Lung (tissue), 13 donors: ENCODE results near the gene ANKRD30B. TPM values are rescaled to one million over a fixed set of nuclear protein-coding genes. Genes with fewer than 3 reads are reported as not detected.

ENCODE experiments used
- ATAC-seq: fragments of 200-7000 bp; cut with Tn5 transposase; one replicate; pipeline ENCODE4 v1.9.1; 2020; ENCODE audit warnings: moderate number of reproducible peaks; ENCODE audit not compliant: insufficient read depth, low FRiP score
- DNase-seq, 3 donors: peaks; one replicate each; pipeline ENCODE4 v3.0.0-alpha.2; 2013 to 2017
- H3K27ac ChIP-seq, 2 donors: one replicate each; pipeline ENCODE4 v1.5.1; 2013; ENCODE audit warnings: mild to moderate bottlenecking in 2 of 2, moderate library complexity in 2 of 2, control low read depth in 1 of 2, inconsistent platforms in 1 of 2, low read depth in 1 of 2, low read length in 1 of 2
- H3K27me3 ChIP-seq, 3 donors: one replicate each; pipeline ENCODE4 v1.5.1; 2013; ENCODE audit warnings: low read length in 2 of 3; ENCODE audit not compliant: control insufficient read depth in 3 of 3, insufficient read depth in 3 of 3
- H3K36me3 ChIP-seq, 4 donors: one replicate each; pipeline ENCODE4 v1.5.1; 2013; ENCODE audit warnings: low read length in 4 of 4, mild to moderate bottlenecking in 1 of 4, moderate library complexity in 1 of 4; ENCODE audit not compliant: control insufficient read depth in 4 of 4, insufficient read depth in 4 of 4
- H3K4me1 ChIP-seq, 5 donors: one replicate each; pipeline ENCODE4 v1.5.1; 2013; ENCODE audit warnings: low read length in 5 of 5, mild to moderate bottlenecking in 2 of 5, moderate library complexity in 1 of 5; ENCODE audit not compliant: control insufficient read depth in 5 of 5, insufficient read depth in 5 of 5
- H3K4me3 ChIP-seq: one replicate; pipeline ENCODE4 v1.5.1; 2013; ENCODE audit warnings: mild to moderate bottlenecking, control low read depth, moderate library complexity
- H3K9ac ChIP-seq, 2 donors: one replicate each; pipeline ENCODE4 v1.5.1; 2013; ENCODE audit warnings: low read length in 2 of 2, control low read depth in 1 of 2; ENCODE audit not compliant: insufficient read depth in 1 of 2
- H3K9me3 ChIP-seq, 4 donors: one replicate each; pipeline ENCODE4 v1.5.1; 2013; ENCODE audit warnings: low read length in 3 of 4, mild to moderate bottlenecking in 1 of 4, moderate library complexity in 1 of 4; ENCODE audit not compliant: control insufficient read depth in 4 of 4, insufficient read depth in 3 of 4
- WGBS, 2 donors: extraction: QIAGEN DNeasy Blood & Tissue Kit; methylation state at CpG; one replicate each; pipeline ENCODE4 v1.1.7; 2013; 5-methylcytosine and 5-hydroxymethylcytosine counted together
- polyA plus RNA-seq, 2 donors: library from polyadenylated mRNA; stranded (reverse); fragments of 200-250 nt; gene quantifications; one replicate each; pipeline ENCODE4 v1.2.1, GENCODE V29; 2013
- small RNA-seq: library from RNA; depleted of rRNA; stranded (forward); fragments of <200 nt; gene quantifications from one replicate; pipeline ENCODE3, GENCODE V24; 2014; ENCODE audit warnings: low replicate concordance
- total RNA-seq, 2 donors: library from RNA; depleted of rRNA in 1 of 2; stranded (reverse); fragments of >200 nt in 1 of 2; gene quantifications; one replicate each; pipeline ENCODE4 v1.2.1, GENCODE V29; 2014 to 2021
- TF ChIP-seq, protein P1 (sequence below): IDR thresholded peaks from 2 replicates; pipeline ENCODE4 v1.5.1; 2012; ENCODE audit warnings: mild to moderate bottlenecking; ENCODE audit errors: control extremely low read depth, extremely low read depth
- donor health status: control.
- donor health status: control.
- donor health status: Bipolar disorder and iron deficiency.
- donor health status: healthy.
- donor health status: DM: yes; HTN: yes; CAD: no.

The ANKRD30B gene
- total and polyA plus RNA-seq, 4 donors: not detected

DNA sequence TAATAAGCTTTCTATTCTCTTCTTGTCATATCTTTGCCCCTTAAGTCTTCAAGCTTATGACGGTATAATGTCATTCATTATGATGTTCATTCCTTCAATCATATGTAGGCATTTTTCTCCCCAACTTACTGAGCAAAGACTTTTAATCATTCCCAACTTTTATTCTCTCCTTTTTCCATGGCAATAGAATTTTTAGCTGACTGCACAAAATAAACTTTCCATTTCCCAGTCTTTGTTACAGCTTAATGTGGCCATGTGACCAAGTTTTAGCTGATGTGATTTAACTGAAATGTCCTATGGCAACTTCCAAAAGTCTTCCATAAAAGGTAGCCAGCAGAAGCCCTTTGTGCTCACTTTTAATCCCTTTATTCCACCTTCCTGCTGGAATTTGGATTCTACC is 152.5 kb downstream of the ANKRD30B start:
- Histone ChIP-seq H3K36me3 (no peaks in the 10 kb centered on the region), H3K9ac (no peak overlapping the region), H3K9me3 (peaks cover 0 to 13% (median 2%) of the 10 kb centered on the region in 4 donors), H3K4me1 (no peaks in the 10 kb centered on the region), H3K4me3 (no peak overlapping the region), H3K27ac (no peak overlapping the region), H3K27me3 (no peaks in the 10 kb centered on the region)
- ATAC-seq (no peak), DNase-seq (no peak)
- TF ChIP-seq, protein P1, sequence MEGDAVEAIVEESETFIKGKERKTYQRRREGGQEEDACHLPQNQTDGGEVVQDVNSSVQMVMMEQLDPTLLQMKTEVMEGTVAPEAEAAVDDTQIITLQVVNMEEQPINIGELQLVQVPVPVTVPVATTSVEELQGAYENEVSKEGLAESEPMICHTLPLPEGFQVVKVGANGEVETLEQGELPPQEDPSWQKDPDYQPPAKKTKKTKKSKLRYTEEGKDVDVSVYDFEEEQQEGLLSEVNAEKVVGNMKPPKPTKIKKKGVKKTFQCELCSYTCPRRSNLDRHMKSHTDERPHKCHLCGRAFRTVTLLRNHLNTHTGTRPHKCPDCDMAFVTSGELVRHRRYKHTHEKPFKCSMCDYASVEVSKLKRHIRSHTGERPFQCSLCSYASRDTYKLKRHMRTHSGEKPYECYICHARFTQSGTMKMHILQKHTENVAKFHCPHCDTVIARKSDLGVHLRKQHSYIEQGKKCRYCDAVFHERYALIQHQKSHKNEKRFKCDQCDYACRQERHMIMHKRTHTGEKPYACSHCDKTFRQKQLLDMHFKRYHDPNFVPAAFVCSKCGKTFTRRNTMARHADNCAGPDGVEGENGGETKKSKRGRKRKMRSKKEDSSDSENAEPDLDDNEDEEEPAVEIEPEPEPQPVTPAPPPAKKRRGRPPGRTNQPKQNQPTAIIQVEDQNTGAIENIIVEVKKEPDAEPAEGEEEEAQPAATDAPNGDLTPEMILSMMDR: no peak
- 94 to 95% methylated on average over 1 of the region's 1 CpG for WGBS, 2 donors

Small RNA genes lying within 50 kb of the gene (small RNA-seq; reads per million reads assigned to genes)
- gene MIR3156-2 (not detected), gene RNU6-1210P (not detected)

Other genes starting within 250 kb of the ANKRD30B start
- not detected for gene POTEC, start 204.6 kb upstream of the ANKRD30B start, total RNA-seq
- not detected for gene POTEC, start 204.6 kb upstream of the ANKRD30B start, polyA plus RNA-seq